DLD1 (cell line): ENCODE measurements around the gene CDK2.
"Not testable (repeated sequence)": the region's sequence is repeated elsewhere in the genome, so short reads cannot be mapped to it uniquely, and the experiment has no call there.

Source experiments
- in situ Hi-C: cut with HindIII; loops from 2 replicates; pipeline ENCODE4 v1.10.0; 2017; ENCODE audit warnings: low sequenced_read_pairs

The CDK2 gene

DNA sequence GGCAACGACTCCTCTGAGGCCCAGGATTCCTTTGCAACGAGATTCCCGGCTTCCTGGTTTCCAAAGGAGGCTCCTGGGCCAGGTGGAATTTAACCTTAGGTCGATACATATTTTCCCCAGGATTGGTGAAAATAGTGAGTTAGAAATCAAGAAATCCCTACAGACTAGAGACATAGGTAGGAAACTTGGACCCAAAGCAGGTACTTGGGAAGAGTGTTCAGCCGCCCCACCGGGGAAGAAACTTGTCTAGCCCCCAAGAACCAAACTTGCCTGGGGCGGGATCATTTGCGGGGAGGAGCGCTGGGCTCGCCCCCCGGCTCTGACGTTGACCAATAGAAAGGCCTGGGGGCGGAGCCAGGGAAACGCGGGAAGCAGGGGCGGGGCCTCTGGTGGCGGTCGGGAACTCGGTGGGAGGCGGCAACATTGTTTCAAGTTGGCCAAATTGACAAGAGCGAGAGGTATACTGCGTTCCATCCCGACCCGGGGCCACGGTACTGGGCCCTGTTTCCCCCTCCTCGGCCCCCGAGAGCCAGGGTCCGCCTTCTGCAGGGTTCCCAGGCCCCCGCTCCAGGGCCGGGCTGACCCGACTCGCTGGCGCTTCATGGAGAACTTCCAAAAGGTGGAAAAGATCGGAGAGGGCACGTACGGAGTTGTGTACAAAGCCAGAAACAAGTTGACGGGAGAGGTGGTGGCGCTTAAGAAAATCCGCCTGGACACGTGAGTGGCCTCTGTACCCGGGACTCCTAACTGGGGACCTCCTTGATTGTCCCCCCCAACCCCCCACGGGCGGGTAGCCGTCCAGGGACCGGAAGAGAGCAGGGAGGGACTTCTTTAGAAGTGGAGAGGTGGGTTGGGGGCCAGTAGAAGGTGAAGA lies at the start of gene CDK2:
Gene CDK2 (plus strand): TSS at position 423 of the 874 bp plus-strand sequence. CDS start 179 bp downstream, at position 602.
- in situ Hi-C loops, result no loop called here

GRCh38 chr12:55919032-55919431 lies 47.6 kb upstream of the CDK2 start:
- in situ Hi-C loops, result not testable (repeated sequence)

- in situ Hi-C loops, result no loop called here
Measured at GRCh38 chr12:55922126-55922525, 44.5 kb upstream of the CDK2 start.

GRCh38 chr12:55923648-55924047 lies 43.0 kb upstream of the CDK2 start:
- in situ Hi-C loops, result not testable (repeated sequence)

GRCh38 chr12:55925371-55925770 lies 41.3 kb upstream of the CDK2 start:
- in situ Hi-C loops, result no loop called here

DNA sequence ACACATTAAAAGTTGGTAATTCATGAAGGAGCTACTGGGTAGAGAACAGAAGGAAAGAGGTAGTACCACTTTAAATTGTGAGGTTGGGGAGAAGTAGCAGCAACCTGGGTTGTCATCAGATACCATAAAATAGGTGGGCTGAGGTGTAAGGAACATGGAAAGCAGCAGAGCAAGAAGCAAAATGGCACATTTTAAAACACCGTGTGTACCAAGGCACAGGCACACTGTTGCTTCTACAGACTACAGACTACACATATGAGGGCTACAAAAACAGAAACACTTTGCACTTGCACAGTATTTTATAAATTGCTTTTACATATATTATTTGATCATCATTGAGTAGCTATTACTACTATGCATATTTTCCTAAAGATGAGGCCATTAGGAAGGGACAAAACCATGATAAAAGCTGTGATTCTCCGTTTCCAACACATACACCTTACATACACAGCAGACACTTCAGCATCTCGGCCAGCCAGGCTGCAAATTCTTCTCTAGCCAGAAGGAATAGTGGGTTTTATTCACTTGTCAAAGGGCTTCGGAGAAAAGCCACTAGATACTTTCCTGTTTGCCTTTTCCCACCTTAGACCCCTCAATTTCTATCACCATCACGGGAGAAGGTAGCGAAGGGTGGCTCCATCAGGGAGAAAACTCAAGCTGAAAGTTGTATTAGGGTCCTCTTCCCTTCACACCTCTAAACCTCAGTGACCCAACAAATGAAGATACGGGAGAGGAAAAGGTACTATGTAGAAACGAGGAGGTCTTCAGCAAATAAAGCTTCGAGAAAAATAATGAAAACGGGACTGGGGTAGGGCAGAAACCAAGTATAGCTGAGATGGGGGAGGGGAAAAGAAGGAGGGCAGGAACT lies 40.5 kb upstream of the CDK2 start:
- in situ Hi-C loops, result no loop called here

DNA sequence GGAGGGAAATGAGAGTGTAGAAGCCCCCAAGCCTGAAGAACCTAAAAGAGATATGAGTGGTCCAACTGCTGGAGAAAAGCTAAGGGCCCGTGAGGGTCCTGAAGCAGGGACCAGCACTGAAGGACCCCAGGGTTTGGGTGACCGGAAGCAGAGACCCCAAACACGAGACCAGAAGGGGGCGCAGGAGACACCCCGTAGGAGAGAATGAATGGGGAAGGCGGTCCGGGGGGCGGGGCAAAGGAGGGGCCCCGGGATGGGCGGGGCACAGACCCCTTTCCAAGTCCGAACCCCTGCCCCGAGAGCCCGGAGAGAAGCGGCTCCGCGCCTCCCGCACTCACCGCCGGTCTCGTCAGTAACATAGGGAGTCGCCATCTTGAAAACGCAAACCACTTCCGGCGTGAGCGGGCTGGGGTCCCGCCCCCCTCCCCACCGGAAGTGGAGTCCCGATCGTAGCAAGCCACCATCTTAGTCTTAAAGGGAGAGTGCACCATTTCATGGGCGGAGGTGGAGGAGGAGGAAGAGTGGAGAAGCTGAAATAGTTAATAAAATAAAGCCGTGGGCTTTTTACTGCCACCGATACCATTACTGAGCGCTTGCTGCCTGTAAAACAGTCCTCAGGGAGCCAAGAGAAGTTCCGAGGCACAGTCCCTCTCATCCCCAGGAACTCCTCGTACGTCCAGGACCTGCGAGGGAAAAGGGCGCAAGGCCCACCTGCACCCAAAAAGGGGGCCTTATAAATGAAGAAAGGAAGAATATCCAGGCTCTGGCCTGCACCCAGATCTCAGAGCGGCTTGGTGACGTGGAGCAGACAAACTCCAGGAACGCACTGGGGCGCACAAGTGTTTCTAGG lies 39.7 kb upstream of the CDK2 start:
- in situ Hi-C loops, result no loop called here

DNA sequence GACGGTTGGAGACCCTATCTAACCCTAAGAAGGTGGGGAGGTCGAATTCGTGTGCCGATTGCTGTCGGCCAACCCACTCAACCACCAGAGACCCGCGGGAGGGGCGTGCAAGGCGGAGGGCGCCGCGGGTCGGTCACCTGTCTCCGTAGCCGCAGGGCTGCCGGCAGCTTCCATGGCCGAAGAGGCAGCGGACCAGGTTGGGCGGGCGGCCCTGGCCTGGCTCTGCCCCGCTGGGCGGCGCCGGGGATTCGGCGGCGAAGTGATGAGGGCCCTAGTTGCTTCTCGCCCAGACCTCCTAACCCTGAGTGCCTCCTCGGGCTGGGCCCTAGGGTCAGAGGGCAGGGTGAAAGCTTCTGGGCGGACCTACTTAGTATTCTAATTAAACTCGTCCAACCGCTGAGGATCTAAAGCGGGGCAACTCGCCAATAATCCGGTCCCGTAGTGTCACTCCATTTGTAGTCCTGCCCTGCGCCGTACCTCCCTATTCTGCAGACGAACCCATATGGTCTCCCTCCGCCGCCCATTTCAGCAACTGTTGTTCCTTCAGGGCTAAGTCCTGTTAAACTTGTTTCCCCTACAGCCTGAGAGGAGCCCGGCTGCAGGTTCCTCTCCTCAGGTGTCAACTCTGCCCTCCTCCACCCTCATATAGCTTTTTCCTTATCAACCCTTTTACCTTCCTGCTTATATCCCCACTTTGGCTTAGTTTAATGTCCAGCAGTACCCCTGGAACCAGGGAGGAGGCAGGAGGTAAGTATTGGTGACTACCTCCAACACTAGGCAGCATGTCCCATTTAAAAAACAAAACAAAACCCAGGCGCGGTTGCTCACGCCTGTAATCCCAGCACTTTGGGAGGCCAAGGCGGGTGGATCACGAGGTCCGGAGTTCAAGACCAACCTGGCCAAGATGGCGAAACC lies 38.8 kb upstream of the CDK2 start, which contains the start of gene PYM1:
Gene PYM1 (minus strand): TSS at position 307 of the 915 bp plus-strand sequence. CDS start 133 bp downstream, at position 174.
- in situ Hi-C loops, result no loop called here

- in situ Hi-C loops, result no loop called here
Measured at GRCh38 chr12:55929306-55929791, 37.3 kb upstream of the CDK2 start.

- in situ Hi-C loops, result no loop called here
Measured at GRCh38 chr12:55930771-55931316, 35.8 kb upstream of the CDK2 start, which contains the start of gene DGKA. DGKA (plus strand) TSS chr12:55931162; CDS start chr12:55936504, 5,342 bp downstream.

DNA sequence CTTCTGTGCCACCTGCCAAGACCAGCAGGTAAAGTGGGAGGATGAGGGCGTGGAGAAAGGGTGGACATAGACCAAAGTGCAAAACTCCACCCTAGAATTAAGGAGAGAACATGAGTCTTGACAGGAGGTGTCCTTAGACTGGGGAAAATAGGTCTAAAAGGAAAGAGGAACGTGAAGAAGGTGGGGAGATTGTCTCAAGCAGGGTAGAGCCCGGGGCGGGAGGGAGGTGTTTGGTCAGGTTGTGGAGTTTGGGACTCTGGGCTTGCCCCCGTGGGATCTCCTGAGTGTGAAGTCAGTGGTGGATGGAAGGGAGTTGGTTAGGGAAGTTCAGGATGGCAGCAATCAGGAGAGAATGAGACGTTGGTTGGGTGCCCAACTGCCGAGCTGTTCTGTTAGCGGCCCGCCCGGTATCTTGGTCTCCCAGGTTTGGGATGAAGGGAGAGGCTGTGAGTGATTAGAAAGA lies 35.3 kb upstream of the CDK2 start:
- in situ Hi-C loops, result no loop called here

GRCh38 chr12:55931780-55932550 lies 34.7 kb upstream of the CDK2 start:
- in situ Hi-C loops, result no loop called here

- in situ Hi-C loops, result no loop called here
Measured at GRCh38 chr12:55932551-55932910, 34.1 kb upstream of the CDK2 start.

DNA sequence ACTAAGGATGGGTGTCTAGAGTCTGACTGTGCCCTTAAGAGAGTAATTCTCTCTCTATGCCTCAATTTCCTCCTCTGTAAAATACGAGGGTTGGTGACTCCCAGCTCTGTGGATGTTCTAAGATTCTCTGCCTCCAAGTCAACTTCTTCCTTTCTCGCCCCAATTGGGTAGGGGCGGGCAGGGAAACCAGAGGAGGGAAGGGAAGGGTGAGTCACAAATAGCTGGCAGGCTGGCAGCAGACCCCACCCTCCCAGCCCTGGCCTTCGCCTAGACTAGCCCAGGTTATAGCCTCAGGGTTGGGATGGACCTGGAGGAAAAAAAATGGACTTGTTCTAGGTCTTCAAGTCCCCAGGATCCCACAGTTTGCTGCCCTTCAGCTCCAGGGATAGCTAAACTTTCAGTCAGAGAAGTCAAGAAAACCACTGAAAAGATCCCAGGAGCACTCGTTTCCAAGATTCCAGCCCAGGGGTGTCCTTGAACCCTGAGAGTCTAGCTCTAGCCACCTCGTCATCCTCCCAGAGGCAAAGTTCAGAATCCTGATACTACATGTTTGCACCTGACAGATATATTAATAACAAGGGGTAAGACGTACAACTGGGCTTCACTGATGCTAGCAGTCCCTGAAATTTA lies 33.3 kb upstream of the CDK2 start:
- in situ Hi-C loops, result no loop called here

DNA sequence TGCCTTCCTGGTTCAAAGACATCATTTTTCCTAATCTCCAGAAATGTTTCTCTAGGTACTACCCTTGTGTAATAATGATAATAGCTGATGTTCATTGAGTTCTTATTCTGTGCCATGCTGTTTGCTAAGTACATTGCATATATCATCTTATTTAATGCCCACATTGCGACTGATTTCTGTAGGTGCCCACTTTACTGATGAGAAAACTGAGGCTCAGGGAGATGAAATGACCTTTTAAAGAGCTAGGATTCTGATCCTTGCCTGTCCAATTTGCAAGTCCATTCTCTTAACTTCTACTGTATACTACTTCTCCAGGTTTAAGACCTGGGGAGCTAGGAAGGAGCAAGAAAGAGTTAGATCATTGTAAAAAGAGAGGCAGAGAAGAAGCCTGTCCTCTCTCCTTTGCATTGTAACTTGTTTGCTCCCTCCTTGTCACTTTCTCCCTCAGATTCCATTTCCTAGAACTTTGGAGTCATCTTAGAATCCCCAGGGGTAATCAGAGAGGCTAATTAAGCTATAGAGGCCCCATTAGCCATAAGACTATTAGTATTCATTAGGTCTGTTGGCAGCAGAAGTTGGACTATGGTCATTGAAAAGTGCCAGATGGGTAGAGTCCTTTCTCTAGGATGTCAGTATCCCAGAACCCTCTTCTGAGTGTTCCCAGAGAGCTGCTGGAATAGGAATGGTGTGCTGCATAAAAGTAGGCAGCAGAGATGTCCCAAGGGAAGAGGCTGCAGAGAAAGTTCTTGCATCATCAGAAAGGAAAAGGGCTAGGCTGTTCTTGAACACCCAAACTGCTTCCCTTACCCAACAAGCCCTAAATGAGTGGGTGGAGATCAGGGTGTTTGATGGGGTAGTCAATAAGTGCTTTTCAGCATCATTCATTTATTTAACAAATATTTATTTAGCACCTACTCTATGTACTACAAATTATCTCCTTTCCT lies 32.6 kb upstream of the CDK2 start:
- in situ Hi-C loops, result no loop called here

DNA sequence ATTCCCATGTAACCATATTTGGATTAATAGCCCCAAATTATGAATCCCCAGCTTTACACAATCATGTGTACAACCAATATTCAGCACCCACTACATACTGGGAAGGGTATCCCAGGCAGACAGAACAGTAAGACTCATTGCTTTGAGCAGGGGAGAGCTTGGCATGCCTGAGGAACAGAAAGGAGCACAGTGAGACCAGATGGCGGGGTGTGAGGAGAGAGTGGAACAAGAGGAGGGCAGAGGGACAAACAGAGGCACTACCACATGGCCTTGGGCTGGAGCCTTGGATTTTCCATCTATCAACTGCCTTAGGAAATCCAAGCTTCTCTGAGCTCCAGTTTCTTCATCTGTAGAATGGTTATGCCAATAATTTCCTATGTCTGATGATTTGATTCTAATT lies 31.9 kb upstream of the CDK2 start:
- in situ Hi-C loops, result no loop called here

DNA sequence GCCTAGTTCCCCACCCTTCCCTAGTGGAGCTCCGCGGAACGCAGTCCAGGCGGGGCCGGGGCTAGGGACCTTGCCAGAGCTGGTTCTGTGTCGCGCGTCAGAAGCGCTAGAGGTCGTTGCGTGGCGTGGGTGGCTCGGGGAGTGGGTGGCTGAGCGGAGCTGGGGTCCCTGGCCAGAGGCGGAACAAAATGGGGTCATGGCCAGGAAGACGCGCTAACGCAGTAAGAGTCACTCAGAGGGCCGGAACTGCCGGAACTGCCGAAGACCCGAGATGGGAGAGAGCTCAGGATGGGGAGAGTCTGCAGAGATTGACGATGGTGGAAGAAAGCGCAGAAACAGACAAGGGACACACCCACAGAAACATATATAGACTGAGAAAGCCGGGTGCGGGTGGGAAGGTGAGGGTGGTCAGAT lies 30.9 kb upstream of the CDK2 start:
- in situ Hi-C loops, result no loop called here
